Activated CD8-positive, alpha-beta T cell treated with anti-CD3 and anti-CD28 coated beads, Interleukin-2, amount 10 ng/mL, durations not matched to agents 7 days and 5 days (primary cell): Measurements from ENCODE around the gene SNCAIP. TPM values are rescaled to one million over a fixed set of nuclear protein-coding genes. Genes with fewer than 3 reads are reported as not detected.

Experiments used
- ATAC-seq: fragments of 150-1000 bp; cut with Tn5 transposase; one replicate; pipeline ENCODE4 v1.10.0; 2021; ENCODE audit warnings: moderate library complexity
- CTCF ChIA-PET: fragments of 350-600 bp; sonication (Branson Sonifier 250); formaldehyde crosslinking; loops from one replicate; lab custom pipeline; 2021; ENCODE audit warnings: antibody characterized with exemption; lab: Charles Lee
- POLR2A ChIA-PET: fragments of 350-600 bp; sonication (Branson Sonifier 250); formaldehyde crosslinking; loops from one replicate; lab custom pipeline; 2021; ENCODE audit warnings: antibody characterized with exemption; lab: Charles Lee
- DNase-seq: peaks from one replicate; pipeline ENCODE4 v3.0.0-alpha.2; 2020
- H3K27ac Mint-ChIP-seq: one replicate; pipeline ENCODE4 v1.8.0; 2021; ENCODE audit warnings: mild to moderate bottlenecking, mixed read lengths
- H3K27me3 Mint-ChIP-seq: one replicate; pipeline ENCODE4 v1.8.0; 2021; ENCODE audit warnings: low read depth, mixed read lengths
- H3K36me3 Mint-ChIP-seq: one replicate; pipeline ENCODE4 v1.8.0; 2021; ENCODE audit warnings: low read depth, mixed read lengths
- H3K4me1 Mint-ChIP-seq: one replicate; pipeline ENCODE4 v1.8.0; 2021; ENCODE audit warnings: low read depth, mixed read lengths
- H3K4me3 Mint-ChIP-seq: one replicate; pipeline ENCODE4 v1.8.0; 2021; ENCODE audit warnings: mild to moderate bottlenecking, mixed read lengths
- H3K9me3 Mint-ChIP-seq: one replicate; pipeline ENCODE4 v1.8.0; 2022; ENCODE audit warnings: mixed read lengths; ENCODE audit not compliant: insufficient read depth
- total RNA-seq, 2 experiments: library from RNA; stranded (reverse); gene quantifications; one replicate each; pipeline ENCODE4 v1.2.3, GENCODE V29; 2021

The SNCAIP gene
- total RNA-seq, 2 experiments from 2014 or later: not detected

DNA sequence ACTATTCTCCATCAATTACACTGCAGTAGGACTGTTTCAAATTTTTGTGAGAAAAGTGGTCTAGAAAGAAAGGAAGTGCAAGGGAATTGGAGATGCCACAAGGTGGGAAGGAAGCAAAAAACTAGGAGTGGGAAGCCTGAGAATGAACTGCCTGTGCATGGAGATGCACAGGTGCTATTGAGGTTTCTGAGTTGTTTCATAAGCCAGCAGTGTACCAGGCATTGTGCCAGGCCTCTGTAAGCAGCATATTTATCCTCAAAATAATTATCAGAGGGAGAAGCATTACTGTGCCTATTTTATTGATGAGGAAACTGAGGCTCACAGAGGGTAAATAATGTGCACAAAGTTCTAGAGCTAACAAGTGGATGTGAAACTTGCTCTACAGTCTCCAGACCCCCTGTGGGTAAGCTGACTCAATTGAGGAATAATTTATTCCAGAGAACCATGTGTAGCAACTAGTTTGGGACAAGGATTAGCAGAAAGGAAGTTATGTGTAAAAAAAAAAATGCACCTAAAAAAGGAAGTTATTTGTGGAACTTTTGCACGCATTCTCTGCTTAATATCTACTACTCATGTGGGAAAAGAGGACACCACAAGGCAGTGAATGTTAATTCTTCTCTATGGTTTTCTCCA lies 96.7 kb downstream of the SNCAIP start:
- Mint-ChIP-seq H3K9me3 (no peaks in the 10 kb centered on the region), H3K4me1 (no peaks in the 10 kb centered on the region), H3K27me3 (no peaks in the 10 kb centered on the region), H3K4me3 (no peak overlapping the region), H3K36me3 (no peaks in the 10 kb centered on the region), H3K27ac (no peak overlapping the region)
- no peak for ATAC-seq
- CTCF ChIA-PET: no interaction called here
- POLR2A ChIA-PET: no interaction called here
- no peak for DNase-seq

DNA sequence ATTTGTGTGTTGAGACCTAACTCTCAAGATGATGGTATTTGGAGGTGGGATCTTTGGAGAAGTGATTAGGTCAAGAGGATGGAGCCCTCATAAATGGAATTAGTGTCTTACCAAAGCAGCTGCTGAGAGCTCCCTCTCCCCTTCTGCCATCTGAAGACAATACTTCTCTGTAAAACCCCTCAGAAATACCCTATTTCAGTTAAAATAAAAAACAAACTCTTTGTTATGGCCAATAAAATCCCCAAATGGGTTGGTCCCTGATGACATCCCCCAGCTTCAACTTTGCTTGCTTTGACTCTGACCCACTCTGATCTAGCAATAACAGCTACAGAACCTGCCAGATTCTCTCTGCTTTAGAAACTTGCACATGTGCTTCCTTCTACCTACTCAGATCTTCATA lies 100.9 kb downstream of the SNCAIP start:
- Mint-ChIP-seq H3K27me3 (no peaks in the 10 kb centered on the region), H3K9me3 (no peaks in the 10 kb centered on the region), H3K4me1 (no peaks in the 10 kb centered on the region), H3K27ac (no peak overlapping the region), H3K36me3 (no peaks in the 10 kb centered on the region), H3K4me3 (no peak overlapping the region)
- ChIA-PET CTCF (no interaction called here), POLR2A (no interaction called here)
- ATAC-seq (no peak), DNase-seq (no peak)

DNA sequence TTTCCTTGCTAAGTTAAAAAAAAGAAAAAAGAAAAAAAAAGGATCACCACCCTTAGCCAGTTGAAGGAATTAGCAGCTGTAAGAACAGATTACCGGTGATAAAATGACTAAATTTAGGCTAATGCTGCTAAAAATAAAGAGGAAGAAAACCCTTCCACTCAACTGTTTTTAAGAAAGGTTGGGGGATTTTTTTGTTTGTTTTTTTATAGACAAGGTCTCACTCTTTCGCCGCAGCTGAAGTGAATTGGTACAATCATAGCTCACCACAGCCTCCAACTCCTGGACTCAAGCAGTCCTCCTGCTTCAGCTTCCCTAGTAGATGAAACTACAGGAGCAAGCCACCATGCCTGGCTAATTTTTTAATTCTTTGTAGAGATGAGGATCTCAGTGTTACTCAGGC lies 101.7 kb downstream of the SNCAIP start:
- DNase-seq (no peak), ATAC-seq (no peak)
- POLR2A ChIA-PET: interaction anchor here (0.6 kb wide), 1 partner anchor 224 kb away, joined by 3 read pairs; no protein-coding TSS in a partner anchor
- H3K9me3 Mint-ChIP-seq: no peaks in the 10 kb centered on the region
- CTCF ChIA-PET: no interaction called here
- no peak overlapping the region for H3K27ac Mint-ChIP-seq
- no peaks in the 10 kb centered on the region for H3K27me3 Mint-ChIP-seq
- H3K4me3 Mint-ChIP-seq: no peak overlapping the region
- no peaks in the 10 kb centered on the region for H3K4me1 Mint-ChIP-seq
- no peaks in the 10 kb centered on the region for H3K36me3 Mint-ChIP-seq

DNA sequence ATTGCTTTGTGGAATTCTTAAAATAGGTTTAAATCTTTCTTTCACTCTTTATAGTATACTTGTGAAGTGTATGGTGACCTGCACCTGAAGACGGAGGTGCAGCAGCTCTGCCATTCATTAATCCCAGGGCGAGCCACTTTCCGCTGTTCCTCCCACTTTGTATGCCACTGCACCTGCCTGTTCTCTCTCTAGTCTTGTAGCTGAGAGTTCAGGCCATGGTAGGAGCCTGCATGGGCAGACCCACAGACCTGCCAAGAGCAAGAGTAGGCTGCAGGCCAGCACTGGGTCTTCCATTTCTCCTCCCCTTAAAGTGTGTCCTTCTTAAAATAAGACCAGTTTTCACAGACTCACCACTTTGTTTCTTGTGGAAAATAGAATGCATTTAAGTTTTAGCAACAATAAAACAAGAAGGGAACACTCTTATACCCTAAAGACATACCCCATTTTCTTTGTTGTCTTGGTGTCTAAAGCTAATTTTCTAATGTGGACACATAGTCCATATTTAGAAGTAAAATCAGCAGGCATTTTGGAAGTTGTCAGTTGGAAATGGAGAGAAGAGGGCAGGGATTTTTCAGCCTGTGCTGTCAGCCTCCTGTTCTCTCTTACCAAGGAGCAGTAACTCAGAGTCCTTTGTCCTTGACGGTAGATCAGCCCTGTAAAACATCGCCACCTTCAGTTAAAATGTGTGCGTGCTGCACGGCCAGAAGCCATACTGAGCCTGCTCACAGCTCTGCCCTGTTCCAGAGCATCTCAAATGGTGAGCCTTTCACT lies 103.2 kb downstream of the SNCAIP start:
- DNase-seq (no peak), ATAC-seq (no peak)
- Mint-ChIP-seq H3K4me1 (no peaks in the 10 kb centered on the region), H3K27me3 (no peaks in the 10 kb centered on the region), H3K27ac (no peak overlapping the region), H3K36me3 (no peaks in the 10 kb centered on the region), H3K9me3 (no peaks in the 10 kb centered on the region), H3K4me3 (no peak overlapping the region)
- CTCF ChIA-PET: no interaction called here
- POLR2A ChIA-PET: no interaction called here

DNA sequence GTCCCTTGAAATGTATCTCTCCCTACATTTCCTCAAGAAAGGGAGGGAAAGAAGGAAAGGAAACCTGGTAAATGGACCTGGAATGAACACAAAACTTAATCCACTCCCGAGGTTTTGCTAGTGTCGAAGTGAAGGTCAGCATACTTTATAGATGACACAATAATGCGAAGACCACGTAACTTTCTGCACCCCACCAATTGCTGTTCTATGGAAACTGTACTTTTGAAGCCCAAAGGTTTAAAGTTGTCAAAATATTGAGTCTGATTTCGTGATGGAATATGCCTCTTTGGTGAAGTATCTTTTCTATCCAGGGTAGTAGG lies 103.7 kb downstream of the SNCAIP start:
- ATAC-seq (no peak), DNase-seq (no peak)
- POLR2A ChIA-PET: no interaction called here
- Mint-ChIP-seq H3K27ac (no peak overlapping the region), H3K36me3 (no peaks in the 10 kb centered on the region), H3K9me3 (no peaks in the 10 kb centered on the region), H3K27me3 (no peaks in the 10 kb centered on the region), H3K4me1 (no peaks in the 10 kb centered on the region), H3K4me3 (no peak overlapping the region)
- CTCF ChIA-PET: no interaction called here

DNA sequence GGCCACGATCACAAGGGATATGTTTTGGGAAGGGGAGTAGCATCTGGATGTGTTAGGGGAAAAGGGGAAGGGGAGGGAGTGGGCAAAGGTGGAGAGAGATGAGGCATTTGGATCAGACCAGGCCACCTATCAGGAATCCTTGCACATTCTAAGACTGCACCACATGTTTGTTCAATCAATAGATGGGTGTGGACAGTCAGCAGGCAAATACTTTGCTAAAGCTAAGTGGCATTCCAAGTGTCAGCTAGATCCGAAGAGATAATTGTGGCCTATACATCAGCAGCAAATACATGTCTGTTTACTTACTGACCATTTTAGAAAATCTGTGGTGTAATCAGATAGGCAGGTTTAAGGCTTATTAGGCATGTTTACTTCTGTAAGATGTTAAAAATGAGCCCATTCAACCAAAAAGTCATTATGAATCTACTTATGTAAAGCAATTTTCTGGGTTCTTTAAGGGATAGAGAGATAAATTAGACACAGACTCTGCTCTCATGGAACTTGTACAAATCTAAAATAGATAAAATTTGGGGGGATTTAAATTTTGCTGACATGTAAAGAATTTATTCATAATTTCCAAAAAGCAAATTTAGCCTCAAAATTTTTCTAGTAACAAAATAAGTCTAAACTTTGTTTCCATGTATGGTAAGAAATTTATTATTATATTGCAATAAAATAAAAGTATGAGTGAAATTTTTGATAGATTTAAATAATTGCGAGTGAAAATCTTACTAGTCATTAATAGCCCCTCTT lies 107.3 kb downstream of the SNCAIP start:
- H3K27me3 Mint-ChIP-seq: no peaks in the 10 kb centered on the region
- H3K36me3 Mint-ChIP-seq: no peaks in the 10 kb centered on the region
- H3K27ac Mint-ChIP-seq: no peak overlapping the region
- ChIA-PET POLR2A (no interaction called here), CTCF (no interaction called here)
- H3K4me1 Mint-ChIP-seq: no peaks in the 10 kb centered on the region
- H3K9me3 Mint-ChIP-seq: no peaks in the 10 kb centered on the region
- H3K4me3 Mint-ChIP-seq: no peak overlapping the region
- DNase-seq: no peak
- no peak for ATAC-seq

DNA sequence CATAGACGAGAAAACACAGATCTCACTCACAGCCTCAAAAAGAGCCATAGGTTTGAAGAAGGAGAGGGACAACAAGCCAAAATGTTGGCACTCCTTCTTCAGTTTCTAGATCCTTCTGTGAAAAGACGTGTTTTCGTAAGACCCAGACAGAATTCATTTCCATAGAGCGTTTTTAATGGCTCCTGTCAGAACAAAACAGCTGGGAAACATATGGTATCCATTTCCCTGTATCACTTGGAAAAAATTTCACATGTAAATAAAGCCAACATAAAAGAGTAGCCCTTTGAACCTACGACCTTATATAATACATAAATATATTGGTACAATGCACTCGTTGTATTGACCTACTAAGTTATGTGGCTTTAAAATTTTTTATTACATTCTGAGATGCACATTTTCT lies 108.1 kb downstream of the SNCAIP start:
- Mint-ChIP-seq H3K4me3 (no peak overlapping the region), H3K4me1 (no peaks in the 10 kb centered on the region), H3K9me3 (no peaks in the 10 kb centered on the region), H3K27me3 (no peaks in the 10 kb centered on the region), H3K27ac (no peak overlapping the region), H3K36me3 (no peaks in the 10 kb centered on the region)
- DNase-seq: no peak
- no peak for ATAC-seq
- POLR2A ChIA-PET: no interaction called here
- CTCF ChIA-PET: no interaction called here

DNA sequence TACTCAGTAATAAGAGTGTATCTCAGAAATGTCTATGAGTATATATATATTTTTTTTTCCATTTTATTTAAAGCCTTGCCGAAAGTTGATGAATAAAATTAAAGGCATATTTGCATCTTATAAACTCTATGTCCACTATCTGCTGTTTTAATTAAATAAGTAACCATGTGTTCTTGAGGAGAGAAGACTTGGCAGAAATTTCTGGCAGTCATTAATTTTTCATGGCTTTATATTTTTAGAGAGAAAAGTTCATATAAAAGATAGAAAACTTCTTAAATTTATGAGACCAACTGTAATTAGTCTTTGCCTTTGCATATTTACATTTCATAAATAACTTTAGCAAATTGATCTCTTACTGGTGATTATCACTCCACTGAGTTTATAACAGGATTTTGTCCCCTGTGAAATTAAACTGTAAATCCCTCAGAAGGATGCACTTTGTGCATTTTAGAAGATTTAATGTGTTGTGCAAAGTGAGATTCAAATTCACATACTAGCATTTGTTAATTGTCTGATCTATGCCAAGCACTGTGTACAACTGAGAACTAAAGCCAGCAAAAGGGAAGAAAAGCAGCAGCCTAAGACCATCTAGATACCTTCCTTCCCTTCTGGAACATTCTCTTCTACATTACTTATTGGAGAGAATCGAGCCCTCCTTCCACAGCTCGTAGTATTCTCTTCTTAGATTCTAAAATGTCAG lies 108.7 kb downstream of the SNCAIP start:
- no peak overlapping the region for H3K4me3 Mint-ChIP-seq
- H3K27me3 Mint-ChIP-seq: no peaks in the 10 kb centered on the region
- ChIA-PET CTCF (no interaction called here), POLR2A (no interaction called here)
- no peaks in the 10 kb centered on the region for H3K9me3 Mint-ChIP-seq
- no peak for ATAC-seq
- no peak overlapping the region for H3K27ac Mint-ChIP-seq
- no peaks in the 10 kb centered on the region for H3K36me3 Mint-ChIP-seq
- no peak for DNase-seq
- no peaks in the 10 kb centered on the region for H3K4me1 Mint-ChIP-seq

DNA sequence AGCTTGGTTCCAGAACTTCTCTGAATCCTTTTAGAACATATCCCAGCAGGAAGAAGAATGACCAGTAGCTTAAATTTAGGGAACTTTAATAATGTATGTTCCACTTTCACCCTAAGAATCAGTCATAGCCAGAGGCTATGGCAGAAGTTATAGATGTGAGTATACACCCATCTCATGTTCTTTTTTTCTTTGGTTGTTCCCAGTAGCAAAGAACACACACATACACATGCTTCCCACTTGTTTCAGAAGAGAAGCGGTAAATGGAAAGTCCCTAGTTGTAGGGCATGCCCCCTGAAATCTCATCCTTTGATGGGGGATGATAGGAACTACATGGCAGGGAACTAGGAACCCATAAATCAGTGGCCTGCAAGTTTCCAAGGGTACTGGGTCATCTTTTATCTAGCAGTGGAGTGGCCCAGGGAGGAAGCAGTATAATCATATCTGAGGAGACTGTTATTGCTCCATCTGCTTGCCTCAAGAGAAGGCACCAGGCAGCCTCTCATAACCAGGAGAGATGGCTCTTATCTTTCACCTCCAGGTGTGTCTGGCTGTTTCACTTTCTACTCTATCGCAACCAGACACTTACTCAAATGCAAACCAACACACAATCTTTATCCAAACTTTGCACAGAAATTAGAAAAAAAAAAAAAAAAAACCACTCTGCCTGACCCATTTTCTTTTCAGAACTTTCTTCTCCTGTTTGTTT lies 109.5 kb downstream of the SNCAIP start:
- H3K36me3 Mint-ChIP-seq: no peaks in the 10 kb centered on the region
- no peak for ATAC-seq
- ChIA-PET CTCF (no interaction called here), POLR2A (no interaction called here)
- DNase-seq: no peak
- no peaks in the 10 kb centered on the region for H3K4me1 Mint-ChIP-seq
- no peak overlapping the region for H3K4me3 Mint-ChIP-seq
- no peaks in the 10 kb centered on the region for H3K27me3 Mint-ChIP-seq
- H3K9me3 Mint-ChIP-seq: no peaks in the 10 kb centered on the region
- no peak overlapping the region for H3K27ac Mint-ChIP-seq

DNA sequence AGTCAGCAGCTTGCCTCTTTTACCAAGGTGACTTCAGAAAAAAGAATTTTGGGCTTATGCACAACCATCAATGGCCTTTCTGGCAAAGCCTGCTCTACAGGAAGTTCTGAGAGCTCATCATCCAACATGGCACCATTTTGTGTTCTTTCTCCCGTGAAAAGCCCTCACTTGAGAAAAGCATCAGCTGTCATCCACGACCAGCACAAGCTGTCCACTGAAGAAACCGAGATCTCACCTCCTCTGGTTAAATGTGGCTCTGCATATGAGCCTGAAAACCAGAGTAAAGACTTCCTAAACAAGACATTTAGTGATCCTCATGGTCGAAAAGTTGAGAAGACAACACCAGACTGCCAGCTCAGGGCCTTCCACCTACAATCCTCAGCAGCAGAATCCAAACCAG lies 111.2 kb downstream of the SNCAIP start:
- ChIA-PET POLR2A (no interaction called here), CTCF (no interaction called here)
- DNase-seq: no peak
- H3K36me3 Mint-ChIP-seq: no peaks in the 10 kb centered on the region
- no peaks in the 10 kb centered on the region for H3K9me3 Mint-ChIP-seq
- H3K4me3 Mint-ChIP-seq: no peak overlapping the region
- H3K27ac Mint-ChIP-seq: no peak overlapping the region
- no peaks in the 10 kb centered on the region for H3K4me1 Mint-ChIP-seq
- H3K27me3 Mint-ChIP-seq: no peaks in the 10 kb centered on the region
- ATAC-seq: no peak

DNA sequence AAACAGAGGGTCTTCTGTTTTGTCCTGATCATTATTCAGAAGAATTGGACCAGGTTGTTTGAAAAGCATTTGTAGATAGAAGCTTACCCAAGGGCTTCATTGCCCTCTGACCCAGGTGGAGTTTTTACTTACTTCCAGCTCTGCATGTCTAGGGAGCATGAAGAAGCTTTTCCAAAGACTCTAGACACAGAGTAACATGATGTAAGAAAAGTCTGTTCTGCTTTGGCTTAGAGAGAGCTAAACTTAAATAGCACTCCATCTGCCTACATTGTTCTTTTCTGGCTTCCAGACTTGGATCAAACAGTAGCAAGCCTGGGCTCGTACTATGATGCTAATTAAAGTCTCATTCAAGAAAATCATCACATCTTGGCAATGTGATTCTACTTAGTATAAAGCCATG lies 112.1 kb downstream of the SNCAIP start:
- Mint-ChIP-seq H3K27me3 (no peaks in the 10 kb centered on the region), H3K27ac (no peak overlapping the region), H3K36me3 (no peaks in the 10 kb centered on the region), H3K9me3 (no peaks in the 10 kb centered on the region), H3K4me3 (no peak overlapping the region), H3K4me1 (no peaks in the 10 kb centered on the region)
- ChIA-PET CTCF (no interaction called here), POLR2A (no interaction called here)
- DNase-seq: no peak
- no peak for ATAC-seq
